HL-60 (cell line): ENCODE measurements around the gene HIGD1A.

ENCODE experiments used
- DNase-seq, 2 experiments: peaks; one replicate each; pipeline ENCODE4 v3.0.0-alpha.2; 2010 to 2020; ENCODE audit warnings: low read depth in 1 of 2, low spot score in 1 of 2
- H3K27ac ChIP-seq: fragments of 250-450 bp; sonication (Bioruptor Pico); replicated peaks from 2 replicates; pipeline ENCODE4 v1.5.1; 2020; ENCODE audit warnings: mild to moderate bottlenecking, moderate library complexity
- H3K27me3 ChIP-seq: fragments of 250-450 bp; sonication (Bioruptor Pico); 2 replicates; pipeline ENCODE4 v1.5.1; 2021; ENCODE audit warnings: mild to moderate bottlenecking, moderate library complexity; ENCODE audit not compliant: insufficient read depth, poor library complexity, severe bottlenecking
- H3K4me3 ChIP-seq: replicated peaks from 2 replicates; pipeline ENCODE4 v1.5.1; 2011; ENCODE audit warnings: mild to moderate bottlenecking, control low read depth, low read length; ENCODE audit not compliant: insufficient read depth
- GABPA ChIP-seq: IDR thresholded peaks from 2 replicates; pipeline ENCODE4 v1.6.1; 2012; ENCODE audit warnings: low read depth
- POLR2AphosphoS5 ChIP-seq: IDR thresholded peaks from 2 replicates; pipeline ENCODE4 v1.6.1; 2012; ENCODE audit warnings: low read depth
- SPI1 ChIP-seq: IDR thresholded peaks from 2 replicates; pipeline ENCODE4 v1.6.1; 2012; ENCODE audit warnings: low read depth, mild to moderate bottlenecking, borderline replicate concordance
- TF ChIP-seq, protein P1 (sequence below): IDR thresholded peaks from 2 replicates; pipeline ENCODE4 v1.6.1; 2012; ENCODE audit warnings: low read depth; ENCODE audit not compliant: insufficient replicate concordance
- TF ChIP-seq, protein P2 (sequence below): IDR thresholded peaks from one replicate; pipeline ENCODE4 v1.5.1; 2011; ENCODE audit warnings: low read length, control low read depth, inconsistent platforms; ENCODE audit not compliant: insufficient read depth

The HIGD1A gene

GRCh38 chr3:42815826-42816225 lies 11.5 kb upstream of the HIGD1A start:
- Histone ChIP-seq H3K27me3 (no peaks in the 10 kb centered on the region), H3K27ac (no peak overlapping the region), H3K4me3 (no peak overlapping the region)
- no peak for DNase-seq
- TF ChIP-seq, protein P1, sequence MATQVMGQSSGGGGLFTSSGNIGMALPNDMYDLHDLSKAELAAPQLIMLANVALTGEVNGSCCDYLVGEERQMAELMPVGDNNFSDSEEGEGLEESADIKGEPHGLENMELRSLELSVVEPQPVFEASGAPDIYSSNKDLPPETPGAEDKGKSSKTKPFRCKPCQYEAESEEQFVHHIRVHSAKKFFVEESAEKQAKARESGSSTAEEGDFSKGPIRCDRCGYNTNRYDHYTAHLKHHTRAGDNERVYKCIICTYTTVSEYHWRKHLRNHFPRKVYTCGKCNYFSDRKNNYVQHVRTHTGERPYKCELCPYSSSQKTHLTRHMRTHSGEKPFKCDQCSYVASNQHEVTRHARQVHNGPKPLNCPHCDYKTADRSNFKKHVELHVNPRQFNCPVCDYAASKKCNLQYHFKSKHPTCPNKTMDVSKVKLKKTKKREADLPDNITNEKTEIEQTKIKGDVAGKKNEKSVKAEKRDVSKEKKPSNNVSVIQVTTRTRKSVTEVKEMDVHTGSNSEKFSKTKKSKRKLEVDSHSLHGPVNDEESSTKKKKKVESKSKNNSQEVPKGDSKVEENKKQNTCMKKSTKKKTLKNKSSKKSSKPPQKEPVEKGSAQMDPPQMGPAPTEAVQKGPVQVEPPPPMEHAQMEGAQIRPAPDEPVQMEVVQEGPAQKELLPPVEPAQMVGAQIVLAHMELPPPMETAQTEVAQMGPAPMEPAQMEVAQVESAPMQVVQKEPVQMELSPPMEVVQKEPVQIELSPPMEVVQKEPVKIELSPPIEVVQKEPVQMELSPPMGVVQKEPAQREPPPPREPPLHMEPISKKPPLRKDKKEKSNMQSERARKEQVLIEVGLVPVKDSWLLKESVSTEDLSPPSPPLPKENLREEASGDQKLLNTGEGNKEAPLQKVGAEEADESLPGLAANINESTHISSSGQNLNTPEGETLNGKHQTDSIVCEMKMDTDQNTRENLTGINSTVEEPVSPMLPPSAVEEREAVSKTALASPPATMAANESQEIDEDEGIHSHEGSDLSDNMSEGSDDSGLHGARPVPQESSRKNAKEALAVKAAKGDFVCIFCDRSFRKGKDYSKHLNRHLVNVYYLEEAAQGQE: no peak
- TF ChIP-seq POLR2AphosphoS5 (no peak), GABPA (no peak), SPI1 (no peak)
- TF ChIP-seq, protein P2, sequence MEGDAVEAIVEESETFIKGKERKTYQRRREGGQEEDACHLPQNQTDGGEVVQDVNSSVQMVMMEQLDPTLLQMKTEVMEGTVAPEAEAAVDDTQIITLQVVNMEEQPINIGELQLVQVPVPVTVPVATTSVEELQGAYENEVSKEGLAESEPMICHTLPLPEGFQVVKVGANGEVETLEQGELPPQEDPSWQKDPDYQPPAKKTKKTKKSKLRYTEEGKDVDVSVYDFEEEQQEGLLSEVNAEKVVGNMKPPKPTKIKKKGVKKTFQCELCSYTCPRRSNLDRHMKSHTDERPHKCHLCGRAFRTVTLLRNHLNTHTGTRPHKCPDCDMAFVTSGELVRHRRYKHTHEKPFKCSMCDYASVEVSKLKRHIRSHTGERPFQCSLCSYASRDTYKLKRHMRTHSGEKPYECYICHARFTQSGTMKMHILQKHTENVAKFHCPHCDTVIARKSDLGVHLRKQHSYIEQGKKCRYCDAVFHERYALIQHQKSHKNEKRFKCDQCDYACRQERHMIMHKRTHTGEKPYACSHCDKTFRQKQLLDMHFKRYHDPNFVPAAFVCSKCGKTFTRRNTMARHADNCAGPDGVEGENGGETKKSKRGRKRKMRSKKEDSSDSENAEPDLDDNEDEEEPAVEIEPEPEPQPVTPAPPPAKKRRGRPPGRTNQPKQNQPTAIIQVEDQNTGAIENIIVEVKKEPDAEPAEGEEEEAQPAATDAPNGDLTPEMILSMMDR: no peak

- Histone ChIP-seq H3K27me3 (no peaks in the 10 kb centered on the region), H3K27ac (no peak overlapping the region), H3K4me3 (no peak overlapping the region)
- DNase-seq: no peak
- TF ChIP-seq POLR2AphosphoS5: no peak
- TF ChIP-seq SPI1: no peak
- TF ChIP-seq, protein P2: no peak
- no peak for TF ChIP-seq GABPA
- TF ChIP-seq, protein P1: no peak
Measured at GRCh38 chr3:42814914-42815507, 10.7 kb upstream of the HIGD1A start.

DNA sequence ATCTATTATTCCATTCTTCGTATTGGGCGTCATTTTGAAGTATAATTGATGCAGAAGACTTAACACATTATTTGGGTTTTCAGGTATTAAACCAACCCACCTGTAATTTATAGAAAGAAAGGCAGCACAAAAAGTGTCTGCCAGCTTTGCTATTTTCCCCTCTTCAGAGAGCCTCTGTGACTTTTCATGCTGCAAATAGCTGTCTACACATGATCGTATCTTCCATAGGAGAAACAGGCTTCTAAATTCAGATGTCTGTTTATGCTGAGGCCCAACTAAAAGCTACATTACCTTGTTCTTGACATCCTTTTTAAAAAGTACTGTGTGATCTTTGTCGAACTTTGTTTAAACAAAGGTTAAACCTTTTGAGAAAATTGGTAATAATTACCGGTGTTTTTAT lies 10.0 kb upstream of the HIGD1A start:
- Histone ChIP-seq H3K4me3 (no peak overlapping the region), H3K27me3 (no peaks in the 10 kb centered on the region), H3K27ac (no peak overlapping the region)
- TF ChIP-seq POLR2AphosphoS5: no peak
- no peak for TF ChIP-seq SPI1
- no peak for TF ChIP-seq GABPA
- TF ChIP-seq, protein P1: no peak
- TF ChIP-seq, protein P2: no peak
- DNase-seq: no peak
